CD4-positive, alpha-beta T cell treated with Interleukin-2 at 100 ng/mL for 4 hours (primary cell): ENCODE data around the gene PTPRN2.

ENCODE experiments used
- DNase-seq: peaks from one replicate; pipeline ENCODE4 v3.0.0-alpha.2; 2020; ENCODE audit warnings: low spot score

PTPRN2 gene

DNA sequence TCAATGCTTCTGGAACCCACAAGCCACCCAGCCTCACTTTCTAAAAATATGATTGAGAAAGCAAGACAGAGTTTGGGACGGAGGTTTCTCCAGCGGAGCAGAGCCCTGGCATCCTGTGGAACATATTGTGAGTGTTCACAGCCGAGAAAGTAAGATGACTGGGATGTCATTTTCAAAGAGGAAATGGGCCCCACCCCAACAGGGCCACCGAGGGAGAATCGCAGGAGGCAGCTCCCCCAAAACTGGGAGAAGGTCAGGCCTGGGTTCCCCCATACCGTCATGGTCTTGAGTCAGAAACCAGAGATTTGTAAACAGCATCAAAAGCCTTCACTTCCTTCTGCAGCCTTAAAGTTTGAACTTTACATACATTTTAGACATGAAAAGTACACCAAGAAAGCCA, 560.0 kb downstream of the PTPRN2 start:
- no peak for DNase-seq

GRCh38 chr7:158026636-158027265, 560.9 kb downstream of the PTPRN2 start:
- no peak for DNase-seq

DNA sequence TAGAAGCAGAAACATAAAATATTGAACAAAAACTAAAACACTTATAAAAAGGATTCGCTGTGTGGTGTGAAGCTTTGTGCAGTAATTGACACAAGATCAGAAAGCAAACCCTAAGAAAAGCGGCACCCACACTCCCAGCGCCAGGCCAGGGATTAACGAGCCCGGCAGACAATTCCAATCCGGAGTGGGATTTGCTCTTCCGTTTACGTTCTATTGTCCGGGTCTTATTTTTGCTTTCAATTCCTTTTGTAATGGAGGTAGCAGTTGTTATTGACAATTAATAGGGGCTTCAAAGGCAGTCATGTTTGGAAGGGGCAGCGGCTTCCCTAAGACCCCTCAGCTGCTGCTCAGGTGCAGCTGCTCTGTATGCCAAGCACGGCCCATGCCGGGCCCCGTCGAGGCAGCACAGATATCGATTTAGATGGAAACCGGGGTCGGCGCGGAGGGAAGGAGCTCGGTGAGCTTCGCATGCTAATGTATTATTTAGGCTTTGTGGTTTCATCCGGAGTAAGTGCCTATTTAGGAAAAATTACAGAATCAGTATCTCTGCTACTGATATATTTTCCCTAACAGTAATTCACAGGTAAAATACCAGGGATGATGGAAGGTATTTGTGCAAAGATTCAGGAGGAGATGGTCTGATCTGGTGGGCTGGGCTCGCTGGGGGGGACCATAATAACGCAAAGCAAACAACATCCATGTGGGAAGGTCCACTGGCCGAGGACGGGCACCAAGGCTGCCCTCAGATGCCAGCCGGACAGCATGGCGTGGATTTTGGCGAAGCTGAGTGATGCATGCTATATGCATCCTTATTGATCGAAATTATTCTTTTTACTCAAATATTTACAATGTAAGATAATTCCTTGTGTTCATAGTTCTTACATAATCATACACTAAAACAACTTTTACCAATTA, 561.7 kb downstream of the PTPRN2 start:
- DNase-seq: no peak

GRCh38 chr7:158024881-158025280, 562.7 kb downstream of the PTPRN2 start:
- no peak for DNase-seq

DNA sequence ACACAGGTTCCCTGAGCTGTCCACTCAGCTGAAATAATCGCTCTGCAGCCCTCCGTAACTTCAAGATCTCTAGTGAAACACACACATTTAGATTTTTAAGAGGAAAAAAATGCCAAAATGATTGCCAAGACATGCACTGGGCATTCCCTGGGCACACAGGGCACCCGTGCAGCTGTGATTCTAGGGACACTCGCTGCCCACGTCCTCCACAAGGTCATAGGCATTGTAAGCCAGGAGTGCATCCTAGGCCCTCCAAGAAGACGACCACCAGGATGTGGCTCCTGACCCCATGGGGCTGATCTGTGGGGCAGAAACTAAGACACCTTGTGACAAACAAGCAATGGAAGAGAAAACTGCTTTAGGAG, 563.3 kb downstream of the PTPRN2 start:
- DNase-seq: no peak

DNA sequence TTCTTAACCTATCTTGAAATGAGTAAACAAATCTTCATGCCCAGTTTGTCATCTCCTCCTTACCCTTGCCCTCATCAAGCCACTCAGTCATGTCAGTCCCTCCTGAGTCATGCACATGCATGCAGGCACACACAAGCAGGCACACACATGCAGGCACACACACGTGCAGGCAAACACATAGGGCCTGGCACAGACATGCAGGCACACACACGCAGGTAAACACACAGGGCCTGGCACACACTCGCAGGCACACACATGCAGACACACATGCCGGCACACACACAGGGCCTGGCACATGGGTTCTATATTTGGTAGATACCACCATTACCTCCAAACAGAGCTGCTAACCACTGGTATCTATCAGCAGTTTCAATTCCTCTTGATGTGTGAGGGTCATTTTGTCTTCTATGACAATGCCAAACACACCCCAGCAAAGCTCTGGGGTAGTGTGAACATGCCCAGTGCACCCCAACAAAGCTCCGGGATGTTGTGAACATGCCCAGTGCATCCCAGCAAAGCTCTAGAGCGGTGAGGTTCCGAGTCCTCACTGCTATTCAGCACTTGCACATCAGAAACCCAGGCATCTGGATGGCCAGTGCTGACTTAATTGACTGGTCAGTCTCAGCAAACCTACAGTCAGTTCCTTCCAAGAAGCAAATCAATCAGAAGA, 563.8 kb downstream of the PTPRN2 start:
- DNase-seq: no peak

DNA sequence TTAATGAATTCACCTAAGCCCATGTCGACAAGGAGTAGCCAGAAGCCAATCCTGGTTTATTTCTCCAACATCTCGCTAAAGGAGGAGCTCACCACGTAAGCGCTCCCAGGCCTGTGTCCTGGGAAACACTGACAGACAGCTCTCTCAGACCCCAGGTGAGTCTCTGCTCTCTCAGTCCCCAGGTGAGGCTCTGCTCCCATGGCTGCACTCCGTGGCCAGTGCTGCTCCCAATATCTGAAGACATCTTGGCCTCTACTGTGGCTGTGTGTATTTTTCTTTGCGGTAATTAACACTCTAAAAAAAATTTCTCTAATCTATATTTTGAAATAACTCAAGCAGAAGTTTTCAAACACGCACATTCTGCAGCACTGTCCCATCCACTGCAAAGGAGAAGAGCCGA, 564.5 kb downstream of the PTPRN2 start:
- DNase-seq: no peak

DNA sequence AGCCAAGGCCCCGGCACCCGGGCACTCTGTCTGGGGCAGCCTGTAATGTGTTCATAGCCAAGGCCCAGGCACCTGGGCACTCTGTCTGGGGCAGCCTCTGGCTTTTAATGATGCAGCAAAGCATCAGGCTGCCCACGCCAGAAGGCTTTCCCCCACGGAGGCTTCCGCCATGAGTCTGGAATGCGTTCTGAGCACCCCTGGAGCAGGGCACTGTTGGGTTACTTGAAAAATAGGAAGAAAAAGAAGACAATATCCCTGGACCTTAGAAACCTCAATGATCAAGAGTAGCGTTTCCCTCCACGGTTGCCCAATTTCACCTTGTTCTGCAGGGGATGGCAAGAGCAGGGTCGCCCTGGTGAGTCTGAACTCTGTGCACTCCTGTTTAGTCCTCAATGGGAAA, 565.0 kb downstream of the PTPRN2 start:
- no peak for DNase-seq

DNA sequence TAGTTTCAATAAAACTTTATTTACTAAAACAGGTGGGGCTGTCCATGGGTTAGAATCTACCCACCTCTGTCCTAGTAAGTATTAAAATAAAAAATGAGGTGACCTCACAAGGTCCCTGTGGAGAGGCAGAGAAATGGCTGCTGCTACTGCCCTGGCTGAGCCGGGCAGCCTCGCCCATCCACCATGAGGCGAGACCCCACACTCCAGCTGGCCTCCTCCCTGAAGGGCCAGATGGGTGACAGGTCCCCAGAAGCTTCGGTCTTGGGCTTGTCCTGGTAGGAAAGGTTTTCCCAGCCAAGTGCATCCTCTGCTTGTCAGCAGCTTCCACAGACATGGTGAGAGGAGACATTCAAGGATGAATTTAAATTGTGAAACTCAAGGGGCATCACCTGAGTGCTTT, 565.8 kb downstream of the PTPRN2 start:
- DNase-seq: no peak

GRCh38 chr7:158020706-158021095, 566.9 kb downstream of the PTPRN2 start:
- no peak for DNase-seq

- no peak for DNase-seq
Observed at GRCh38 chr7:158019726-158020705, 567.6 kb downstream of the PTPRN2 start.

- DNase-seq: no peak
Observed at GRCh38 chr7:158018971-158019645, 568.5 kb downstream of the PTPRN2 start.

DNA sequence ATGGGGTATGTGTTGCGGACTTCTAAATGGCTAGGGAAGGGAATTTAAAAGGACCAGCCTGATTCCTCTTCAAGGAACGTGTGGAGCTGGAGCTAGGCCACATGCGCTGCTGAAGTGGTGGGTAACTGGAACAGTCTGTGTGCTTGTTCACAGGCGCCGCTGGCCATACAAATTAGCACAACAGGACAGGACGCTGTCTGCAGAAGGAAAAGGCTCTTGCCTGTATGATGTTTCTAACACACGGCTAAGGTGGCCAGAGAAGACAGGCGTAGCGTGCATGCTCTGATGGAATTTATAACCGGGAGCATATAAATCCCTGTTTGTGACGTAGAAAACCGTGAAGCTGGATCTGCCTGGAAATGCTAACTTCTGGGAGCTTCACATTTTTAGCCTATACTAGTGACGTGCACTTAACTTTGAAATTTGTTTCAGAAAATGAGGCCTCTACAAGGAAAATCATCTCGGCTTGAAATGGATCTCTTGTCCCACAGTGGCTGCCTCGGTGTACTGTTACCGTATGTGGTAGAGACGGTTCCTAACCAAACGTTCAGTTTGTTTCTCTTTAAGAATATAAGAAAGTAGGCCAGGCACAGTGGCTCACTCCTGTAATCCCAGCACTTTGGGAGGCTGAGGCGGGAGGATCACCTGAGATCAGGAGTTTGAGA, 569.4 kb downstream of the PTPRN2 start:
- no peak for DNase-seq

DNA sequence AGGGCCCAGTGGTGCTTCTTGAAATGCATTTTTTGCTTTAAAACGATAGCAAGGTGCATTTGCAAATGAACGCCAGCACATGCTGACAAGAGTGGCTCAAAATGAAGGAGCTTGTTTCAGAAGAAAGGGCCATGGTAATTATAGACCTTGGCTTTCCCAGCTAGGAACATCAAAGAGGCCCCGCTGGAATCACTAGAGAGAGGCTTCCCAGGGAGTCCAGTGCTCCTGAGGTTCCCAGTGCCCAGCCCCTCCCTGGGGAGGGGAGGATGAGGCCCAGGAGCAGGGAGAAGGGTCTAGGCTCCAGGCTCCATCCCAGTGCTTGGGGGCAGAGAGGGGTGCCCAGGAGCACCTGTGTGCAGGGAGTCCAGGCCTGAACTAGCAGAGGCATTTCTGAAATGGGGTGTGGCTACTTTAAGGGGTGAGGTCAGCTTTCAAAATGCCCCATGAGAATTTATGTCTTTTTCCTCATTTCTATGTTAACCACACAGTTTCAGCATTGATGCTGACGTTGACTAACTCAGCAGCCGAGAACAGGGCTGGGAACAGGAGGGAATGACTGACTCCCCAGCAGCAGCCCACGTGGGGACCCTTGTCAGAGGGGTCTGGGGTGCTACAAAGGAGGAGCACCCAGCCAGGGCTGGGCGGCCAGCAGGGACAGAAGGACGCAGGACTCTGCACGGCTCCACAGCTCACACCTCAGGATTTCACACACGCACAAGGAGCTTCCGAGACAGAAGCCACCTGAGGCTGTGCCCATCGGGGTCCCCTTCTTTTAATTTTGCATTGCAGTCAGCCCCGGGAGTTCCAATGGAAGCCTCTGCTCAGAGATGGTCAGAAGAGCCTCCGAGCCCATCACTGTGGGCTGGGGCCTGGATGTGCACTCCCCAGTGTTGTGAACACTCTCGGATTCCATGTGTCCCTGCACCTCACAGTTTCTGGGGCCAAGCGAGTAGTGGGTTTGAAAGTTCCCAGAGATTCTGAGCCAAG, 570.2 kb downstream of the PTPRN2 start:
- no peak for DNase-seq

DNA sequence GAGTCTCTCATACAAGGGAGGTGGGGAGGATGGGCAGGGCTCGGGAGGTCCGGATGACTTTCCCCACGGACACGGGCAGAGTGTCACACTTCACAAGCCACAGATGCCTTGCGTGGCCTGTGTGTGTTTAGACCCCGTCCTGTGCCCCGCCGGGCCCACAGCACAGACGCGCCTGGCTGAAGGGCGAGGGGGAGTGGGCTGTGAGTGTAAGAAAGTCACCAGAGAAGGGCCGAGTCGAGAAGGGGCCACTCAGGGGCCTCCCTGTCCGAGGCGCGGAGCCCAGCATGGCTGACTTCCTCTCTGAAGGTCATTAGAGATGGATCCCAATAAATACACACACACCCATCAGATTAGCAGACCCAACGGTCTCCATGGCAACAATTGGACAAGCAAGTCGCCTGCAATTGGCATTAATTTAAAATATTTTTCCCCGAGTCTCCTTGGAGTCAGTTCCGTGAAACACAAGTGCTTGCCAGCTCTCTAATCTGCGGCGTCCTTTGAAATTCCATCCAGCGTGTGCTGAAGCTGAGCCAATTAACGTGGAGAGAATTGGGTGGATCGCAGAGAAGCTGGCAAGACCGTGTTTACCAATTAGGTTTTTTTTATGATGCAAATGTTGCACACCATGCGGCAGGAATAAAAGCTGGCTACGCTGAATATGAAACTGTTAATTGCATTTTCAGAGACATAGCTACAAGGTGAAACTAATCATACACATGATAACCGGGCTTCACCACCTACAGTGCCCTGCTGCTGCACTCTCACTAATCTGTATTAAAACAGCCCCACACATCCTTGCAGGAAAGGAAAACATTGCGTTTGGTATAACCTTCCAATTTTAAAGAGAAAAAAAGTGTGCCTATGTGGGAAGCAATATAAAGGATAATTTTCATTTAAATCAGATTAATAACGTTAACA, 571.2 kb downstream of the PTPRN2 start:
- DNase-seq: no peak

- no peak for DNase-seq
Observed at GRCh38 chr7:158015403-158016179, 572.0 kb downstream of the PTPRN2 start.

DNA sequence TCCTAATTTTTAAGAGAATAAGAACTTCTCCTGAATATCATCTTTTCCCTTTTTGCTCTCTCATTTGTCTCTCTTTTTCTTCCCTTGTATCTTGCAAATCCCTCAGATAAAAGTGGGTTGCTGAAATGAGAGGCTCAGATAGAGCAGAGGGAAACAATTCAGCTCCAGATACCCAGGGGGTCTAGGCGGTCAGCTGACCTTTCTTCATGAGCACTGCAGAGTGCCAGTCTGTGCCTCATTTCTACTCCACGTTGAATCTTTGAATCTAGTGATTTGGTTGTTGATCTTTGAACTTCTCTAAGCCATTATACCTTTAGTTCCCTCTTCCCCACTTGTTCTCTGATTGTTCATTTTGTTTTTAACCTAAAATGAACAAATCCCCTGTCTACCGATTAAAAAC, 572.6 kb downstream of the PTPRN2 start:
- DNase-seq: no peak
